ENCODE measurements around the gene TMEM40.

DNA sequence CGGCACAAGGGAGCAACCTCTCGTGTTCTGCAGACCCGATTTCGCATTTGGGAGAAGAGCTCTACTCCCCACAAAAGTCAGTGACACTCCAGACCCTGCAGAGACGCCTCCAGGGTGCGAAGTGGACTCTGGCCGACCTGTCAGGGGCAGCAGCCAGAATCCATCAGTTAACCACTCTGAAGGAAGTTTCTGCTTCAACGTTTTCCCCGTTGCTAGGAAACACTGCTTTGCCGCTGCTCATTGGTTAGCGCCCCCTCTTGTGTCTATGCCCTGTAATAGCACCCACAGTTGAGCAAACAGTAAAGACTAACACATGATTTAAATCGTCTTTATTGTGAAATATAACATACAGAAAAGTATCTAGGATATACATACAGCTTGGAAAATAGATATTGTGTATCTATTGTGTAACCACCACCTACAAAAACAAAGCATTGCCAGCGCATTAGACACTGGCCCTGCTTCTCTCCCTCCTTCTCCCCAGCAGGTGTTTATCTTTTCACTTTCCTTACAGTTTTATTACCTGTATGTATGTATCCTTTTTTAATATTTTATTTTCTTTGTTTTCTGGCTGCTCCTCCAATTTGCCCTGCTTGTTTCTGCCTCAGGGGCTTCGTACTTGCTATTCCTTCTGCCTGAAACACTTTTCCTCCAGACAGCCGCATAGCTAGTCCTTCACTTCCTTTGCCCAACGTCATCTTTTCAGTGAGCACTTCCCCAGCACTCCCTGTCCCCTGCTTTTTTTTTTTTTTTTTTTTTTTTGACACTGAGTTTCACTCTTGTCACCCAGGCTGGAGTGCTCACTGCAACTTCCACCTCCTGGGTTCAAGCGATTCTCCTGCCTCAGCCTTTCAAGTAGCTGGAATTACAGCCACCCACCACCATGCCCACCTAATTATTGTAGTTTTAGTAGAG is 38.8 kb downstream of the TMEM40 start:
- TF ChIP-seq, protein P1, sequence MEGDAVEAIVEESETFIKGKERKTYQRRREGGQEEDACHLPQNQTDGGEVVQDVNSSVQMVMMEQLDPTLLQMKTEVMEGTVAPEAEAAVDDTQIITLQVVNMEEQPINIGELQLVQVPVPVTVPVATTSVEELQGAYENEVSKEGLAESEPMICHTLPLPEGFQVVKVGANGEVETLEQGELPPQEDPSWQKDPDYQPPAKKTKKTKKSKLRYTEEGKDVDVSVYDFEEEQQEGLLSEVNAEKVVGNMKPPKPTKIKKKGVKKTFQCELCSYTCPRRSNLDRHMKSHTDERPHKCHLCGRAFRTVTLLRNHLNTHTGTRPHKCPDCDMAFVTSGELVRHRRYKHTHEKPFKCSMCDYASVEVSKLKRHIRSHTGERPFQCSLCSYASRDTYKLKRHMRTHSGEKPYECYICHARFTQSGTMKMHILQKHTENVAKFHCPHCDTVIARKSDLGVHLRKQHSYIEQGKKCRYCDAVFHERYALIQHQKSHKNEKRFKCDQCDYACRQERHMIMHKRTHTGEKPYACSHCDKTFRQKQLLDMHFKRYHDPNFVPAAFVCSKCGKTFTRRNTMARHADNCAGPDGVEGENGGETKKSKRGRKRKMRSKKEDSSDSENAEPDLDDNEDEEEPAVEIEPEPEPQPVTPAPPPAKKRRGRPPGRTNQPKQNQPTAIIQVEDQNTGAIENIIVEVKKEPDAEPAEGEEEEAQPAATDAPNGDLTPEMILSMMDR (IDR thresholded peaks at IDR 0.05): peak; percentile 83 to 93 (median 89)
- TF ChIP-seq POLR2A (IDR thresholded peaks at IDR 0.05) (no peak), EP300 (IDR thresholded peaks at IDR 0.05) (peak in 1 of 2 donors; percentile 46)
